H9 (cell line): ENCODE data around the gene NCS1. TPM values are rescaled to one million over a fixed set of nuclear protein-coding genes. Genes with fewer than 3 reads are reported as not detected.

ENCODE experiments used
- DNase-seq: peaks from one replicate; pipeline ENCODE4 v3.0.0-alpha.2; 2017
- H2AFZ ChIP-seq: one replicate; pipeline ENCODE4 v1.6.1; 2013; ENCODE audit warnings: mild to moderate bottlenecking, low read length, control low read depth, moderate library complexity
- H2AK5ac ChIP-seq: 2 replicates; pipeline ENCODE4 v1.6.1; 2013; ENCODE audit warnings: low read length, control low read depth, mixed read lengths; ENCODE audit not compliant: insufficient read length
- H2BK120ac ChIP-seq: one replicate; pipeline ENCODE4 v1.6.1; 2013; ENCODE audit warnings: low read depth, mild to moderate bottlenecking, low read length, control low read depth, inconsistent platforms; ENCODE audit not compliant: poor library complexity, severe bottlenecking
- H2BK12ac ChIP-seq: 2 replicates; pipeline ENCODE4 v1.6.1; 2013; ENCODE audit warnings: low read length, control low read depth, mixed read lengths, low read depth; ENCODE audit not compliant: insufficient read length
- H2BK15ac ChIP-seq: 2 replicates; pipeline ENCODE4 v1.6.1; 2013; ENCODE audit warnings: low read depth, low read length, control low read depth
- H2BK20ac ChIP-seq: one replicate; pipeline ENCODE4 v1.6.1; 2013; ENCODE audit warnings: low read depth, mild to moderate bottlenecking, low read length, control low read depth, inconsistent platforms; ENCODE audit not compliant: poor library complexity, severe bottlenecking
- H2BK5ac ChIP-seq: 2 replicates; pipeline ENCODE4 v1.6.1; 2013; ENCODE audit warnings: low read length, control low read depth, mixed read lengths; ENCODE audit not compliant: insufficient read length
- H3K14ac ChIP-seq: 2 replicates; pipeline ENCODE4 v1.6.1; 2013; ENCODE audit warnings: low read length, control low read depth; ENCODE audit not compliant: insufficient read depth
- H3K18ac ChIP-seq: 2 replicates; pipeline ENCODE4 v1.6.1; 2013; ENCODE audit warnings: low read depth, mild to moderate bottlenecking, mixed read lengths, low read length, control low read depth; ENCODE audit not compliant: insufficient read length
- H3K23ac ChIP-seq: 2 replicates; pipeline ENCODE4 v1.6.1; 2013; ENCODE audit warnings: low read length, control low read depth, mixed read lengths, low read depth; ENCODE audit not compliant: insufficient read length
- H3K23me2 ChIP-seq: 2 replicates; pipeline ENCODE4 v1.6.1; 2013; ENCODE audit warnings: low read depth, mild to moderate bottlenecking, mixed read lengths, low read length, control low read depth; ENCODE audit not compliant: insufficient read length, poor library complexity, severe bottlenecking
- H3K27ac ChIP-seq: 2 replicates; pipeline ENCODE4 v1.5.1; 2013; ENCODE audit warnings: low read length, control low read depth, mixed read lengths, low read depth; ENCODE audit not compliant: insufficient read length
- H3K27me3 ChIP-seq: 2 replicates; pipeline ENCODE4 v1.6.1; 2013; ENCODE audit warnings: low read length, control low read depth, inconsistent platforms; ENCODE audit not compliant: insufficient read depth
- H3K4ac ChIP-seq: 2 replicates; pipeline ENCODE4 v1.6.1; 2013; ENCODE audit warnings: low read depth, mild to moderate bottlenecking, control low read depth, inconsistent platforms, low read length, moderate library complexity
- H3K4me1 ChIP-seq: 2 replicates; pipeline ENCODE4 v1.6.1; 2013; ENCODE audit warnings: low read length, control low read depth, inconsistent platforms; ENCODE audit not compliant: insufficient read depth
- H3K4me2 ChIP-seq: 2 replicates; pipeline ENCODE4 v1.6.1; 2013; ENCODE audit warnings: low read length, control low read depth, mixed read lengths; ENCODE audit not compliant: insufficient read length, insufficient read depth
- H3K56ac ChIP-seq: 2 replicates; pipeline ENCODE4 v1.6.1; 2013; ENCODE audit warnings: low read depth, mild to moderate bottlenecking, mixed read lengths, low read length, control low read depth; ENCODE audit not compliant: insufficient read length
- H3K79me1 ChIP-seq: 2 replicates; pipeline ENCODE4 v1.6.1; 2013; ENCODE audit warnings: low read depth, mild to moderate bottlenecking, moderate library complexity, low read length, control low read depth, inconsistent platforms; ENCODE audit not compliant: insufficient read depth, poor library complexity, severe bottlenecking
- H3K79me2 ChIP-seq: 2 replicates; pipeline ENCODE4 v1.6.1; 2013; ENCODE audit warnings: low read length, control low read depth, inconsistent platforms; ENCODE audit not compliant: insufficient read depth
- H3K9ac ChIP-seq: 2 replicates; pipeline ENCODE4 v1.6.1; 2013; ENCODE audit warnings: low read length, control low read depth, mixed read lengths; ENCODE audit not compliant: insufficient read length; ENCODE audit errors: extremely low read depth
- H3K9me3 ChIP-seq: one replicate; pipeline ENCODE4 v1.6.1; 2013; ENCODE audit warnings: low read depth, low read length, inconsistent platforms; ENCODE audit not compliant: control insufficient read depth
- H3T11ph ChIP-seq: one replicate; pipeline ENCODE4 v1.6.1; 2013; ENCODE audit warnings: mild to moderate bottlenecking, low read length, control low read depth, inconsistent platforms
- H4K20me1 ChIP-seq: one replicate; pipeline ENCODE4 v1.6.1; 2013; ENCODE audit not compliant: control insufficient read depth, insufficient read length, insufficient read depth
- H4K5ac ChIP-seq: 2 replicates; pipeline ENCODE4 v1.6.1; 2013; ENCODE audit warnings: low read depth, mild to moderate bottlenecking, mixed read lengths, low read length, control low read depth; ENCODE audit not compliant: insufficient read length
- H4K8ac ChIP-seq: replicated peaks from 2 replicates; pipeline ENCODE4 v1.6.1; 2013; ENCODE audit warnings: low read length, control low read depth, mixed read lengths, low read depth; ENCODE audit not compliant: insufficient read length
- H4K91ac ChIP-seq: 2 replicates; pipeline ENCODE4 v1.6.1; 2013; ENCODE audit warnings: low read depth, mild to moderate bottlenecking, moderate library complexity, mixed read lengths, low read length, control low read depth; ENCODE audit not compliant: insufficient read length
- H3K27ac Mint-ChIP-seq, 3 experiments: 2 replicates in 2 of 3; 3 replicates in 1 of 3; pipeline ENCODE4 v1.8.0; 2020 to 2021; ENCODE audit warnings: mixed read lengths in 3 of 3, mild to moderate bottlenecking in 1 of 3, moderate library complexity in 1 of 3
- H3K27me3 Mint-ChIP-seq: 2 replicates; pipeline ENCODE4 v1.8.0; 2021; ENCODE audit warnings: low read depth, mild to moderate bottlenecking, moderate library complexity, mixed read lengths
- H3K36me3 Mint-ChIP-seq, 3 experiments: 2 replicates in 2 of 3; 3 replicates in 1 of 3; pipeline ENCODE4 v1.8.0; 2020 to 2021; ENCODE audit warnings: low read depth in 3 of 3, mixed read lengths in 3 of 3; ENCODE audit not compliant: insufficient read depth in 1 of 3
- H3K4me1 Mint-ChIP-seq, 2 experiments: 2 replicates each; pipeline ENCODE4 v1.8.0; 2020; ENCODE audit warnings: mixed read lengths in 2 of 2
- H3K4me3 Mint-ChIP-seq, 2 experiments: 2 replicates in 1 of 2; 3 replicates in 1 of 2; pipeline ENCODE4 v1.8.0; 2020 to 2021; ENCODE audit warnings: mild to moderate bottlenecking in 2 of 2, mixed read lengths in 2 of 2, moderate library complexity in 1 of 2
- H3K9me3 Mint-ChIP-seq, 2 experiments: 2 replicates in 1 of 2; 3 replicates in 1 of 2; pipeline ENCODE4 v1.8.0; 2020; ENCODE audit warnings: mild to moderate bottlenecking in 2 of 2, mixed read lengths in 2 of 2, moderate library complexity in 1 of 2
- WGBS: extraction: QIAGEN DNeasy Blood & Tissue Kit; methylation state at CpG from one replicate; pipeline ENCODE4 v1.1.7; 2013; ENCODE audit warnings: missing lambda C conversion rate, low lambda C conversion rate, mixed read lengths; ENCODE audit not compliant: insufficient read length; ENCODE audit errors: extremely low coverage; 5-methylcytosine and 5-hydroxymethylcytosine counted together
- total RNA-seq: library from RNA; stranded (reverse); gene quantifications from 2 replicates; pipeline ENCODE4 v1.2.1, GENCODE V29; 2021
- TF ChIP-seq, protein P1 (sequence below): fragments of 200-600 bp; sonication (generic); conservative IDR thresholded peaks from 3 replicates; pipeline ENCODE4 v1.8.0; 2021; ENCODE audit warnings: antibody characterized with exemption, mild to moderate bottlenecking

The NCS1 gene
- total RNA-seq, 1 experiment from 2014 or later, result 38.1 TPM

DNA sequence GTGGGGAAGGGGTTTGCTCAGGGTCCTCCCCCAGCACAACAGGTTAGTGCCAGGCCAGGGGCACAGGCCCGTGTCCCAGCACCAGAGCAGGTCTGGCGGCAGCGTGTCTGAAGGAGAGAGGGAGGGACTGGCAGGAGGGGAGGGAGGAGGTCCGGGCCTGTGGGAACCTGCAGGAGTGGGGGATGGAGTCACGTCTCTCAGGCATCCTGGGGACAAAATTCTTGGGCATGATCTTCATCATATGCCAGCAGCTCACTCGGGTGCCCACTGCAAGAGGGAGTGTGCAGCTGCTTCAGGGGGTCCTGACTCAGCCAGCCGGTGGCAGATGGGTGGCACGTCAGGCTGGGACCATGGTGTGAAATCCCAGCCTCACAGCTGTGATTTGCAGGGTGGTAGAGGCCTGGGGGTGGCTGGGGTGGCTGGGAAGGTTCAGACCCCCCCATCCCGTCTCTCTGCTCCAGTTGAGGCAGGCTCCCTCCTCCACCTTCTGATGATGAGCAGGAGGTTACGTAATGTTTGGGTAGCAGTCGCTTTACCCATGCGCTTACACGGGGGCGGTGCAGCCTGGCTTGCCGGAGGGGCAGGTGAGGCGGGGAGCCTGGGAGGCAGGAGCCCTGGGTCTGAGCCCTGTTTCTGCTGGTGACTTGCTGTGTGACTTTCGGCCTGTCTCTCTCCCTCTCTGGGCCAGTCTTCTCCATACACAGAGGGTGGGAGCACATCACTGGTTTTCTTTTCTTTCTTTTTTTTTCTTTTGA is 40.5 kb downstream of the NCS1 start:
- Mint-ChIP-seq H3K27me3 (no peaks in the 10 kb centered on the region), H3K27ac (peak overlapping the region; percentile 73 to 77 (median 75); a peak in 5 of 7 replicates), H3K4me3 (no peak overlapping the region; a peak in 1 of 5 replicates), H3K4me1 (peaks cover 41 to 54% of the 10 kb centered on the region in 2 experiments), H3K36me3 (peaks cover 0 to 2% (median under 1%) of the 10 kb centered on the region in 3 experiments; a peak in 3 of 7 replicates), H3K9me3 (no peaks in the 10 kb centered on the region)
- Histone ChIP-seq H2AFZ (no peak overlapping the region), H2BK20ac (no peak overlapping the region), H3K4me2 (no peak overlapping the region), H4K8ac (no peak overlapping the region), H3K27me3 (no peaks in the 10 kb centered on the region), H4K20me1 (no peaks in the 10 kb centered on the region), H2BK120ac (no peak overlapping the region), H3K14ac (no peak overlapping the region), H3K4ac (no peak overlapping the region), H4K5ac (no peak overlapping the region), H3K79me1 (no peaks in the 10 kb centered on the region), H3K27ac (no peak overlapping the region), H2BK5ac (no peak overlapping the region), H3K4me1 (peaks cover 5% of the 10 kb centered on the region; the same call in 1 of the 2 replicates), H3K9me3 (no peaks in the 10 kb centered on the region), H2AK5ac (no peak overlapping the region), H3K23me2 (no peaks in the 10 kb centered on the region), H3K9ac (no peak overlapping the region), H3T11ph (no peak overlapping the region), H2BK12ac (no peak overlapping the region), H4K91ac (no peak overlapping the region), H3K23ac (no peak overlapping the region), H3K79me2 (no peaks in the 10 kb centered on the region), H3K18ac (no peak overlapping the region), H3K56ac (no peak overlapping the region), H2BK15ac (no peak overlapping the region)
- WGBS, result no CpG with 5 or more reads among the region's 17 CpGs
- TF ChIP-seq, protein P1, sequence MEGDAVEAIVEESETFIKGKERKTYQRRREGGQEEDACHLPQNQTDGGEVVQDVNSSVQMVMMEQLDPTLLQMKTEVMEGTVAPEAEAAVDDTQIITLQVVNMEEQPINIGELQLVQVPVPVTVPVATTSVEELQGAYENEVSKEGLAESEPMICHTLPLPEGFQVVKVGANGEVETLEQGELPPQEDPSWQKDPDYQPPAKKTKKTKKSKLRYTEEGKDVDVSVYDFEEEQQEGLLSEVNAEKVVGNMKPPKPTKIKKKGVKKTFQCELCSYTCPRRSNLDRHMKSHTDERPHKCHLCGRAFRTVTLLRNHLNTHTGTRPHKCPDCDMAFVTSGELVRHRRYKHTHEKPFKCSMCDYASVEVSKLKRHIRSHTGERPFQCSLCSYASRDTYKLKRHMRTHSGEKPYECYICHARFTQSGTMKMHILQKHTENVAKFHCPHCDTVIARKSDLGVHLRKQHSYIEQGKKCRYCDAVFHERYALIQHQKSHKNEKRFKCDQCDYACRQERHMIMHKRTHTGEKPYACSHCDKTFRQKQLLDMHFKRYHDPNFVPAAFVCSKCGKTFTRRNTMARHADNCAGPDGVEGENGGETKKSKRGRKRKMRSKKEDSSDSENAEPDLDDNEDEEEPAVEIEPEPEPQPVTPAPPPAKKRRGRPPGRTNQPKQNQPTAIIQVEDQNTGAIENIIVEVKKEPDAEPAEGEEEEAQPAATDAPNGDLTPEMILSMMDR, result no peak
- DNase-seq, result no peak
